ENCODE measurements around the gene IFFO2.

The IFFO2 gene

GRCh38 chr1:18868354-18868753 is 88.1 kb downstream of the IFFO2 start:
- TF ChIP-seq FOXP2 (optimal IDR thresholded peaks at IDR 0.05; ENCODE audit: borderline replicate concordance, extremely low read depth, extremely low read length, insufficient read depth) (no peak), TAF1 (IDR thresholded peaks at IDR 0.05; ENCODE audit: borderline replicate concordance, insufficient read depth, low read length) (no peak), POLR2AphosphoS5 (IDR thresholded peaks at IDR 0.05; ENCODE audit: low read depth, low read length) (no peak), SIN3A (IDR thresholded peaks at IDR 0.05; ENCODE audit: borderline replicate concordance, insufficient read depth, low read length) (no peak), REST (IDR thresholded peaks at IDR 0.05; ENCODE audit: insufficient read depth in 1 of 2, low read depth in 2 of 2, low read length in 2 of 2) (no peak)

- no peak for TF ChIP-seq SIN3A (IDR thresholded peaks at IDR 0.05; ENCODE audit: borderline replicate concordance, insufficient read depth, low read length)
Observed at GRCh38 chr1:18866846-18867245, 89.6 kb downstream of the IFFO2 start.

GRCh38 chr1:18866314-18866713 is 90.2 kb downstream of the IFFO2 start:
- no peak for TF ChIP-seq POLR2AphosphoS5 (IDR thresholded peaks at IDR 0.05; ENCODE audit: low read depth, low read length)

- no peak for TF ChIP-seq POLR2AphosphoS5 (IDR thresholded peaks at IDR 0.05; ENCODE audit: low read depth, low read length)
- no peak for TF ChIP-seq FOXP2 (optimal IDR thresholded peaks at IDR 0.05; ENCODE audit: borderline replicate concordance, extremely low read depth, extremely low read length, insufficient read depth)
- TF ChIP-seq SIN3A (IDR thresholded peaks at IDR 0.05; ENCODE audit: borderline replicate concordance, insufficient read depth, low read length): no peak
- TF ChIP-seq TAF1 (IDR thresholded peaks at IDR 0.05; ENCODE audit: borderline replicate concordance, insufficient read depth, low read length): no peak
- no peak for TF ChIP-seq REST (IDR thresholded peaks at IDR 0.05; ENCODE audit: insufficient read depth in 1 of 2, low read depth in 2 of 2, low read length in 2 of 2)
Observed at GRCh38 chr1:18865176-18865575, 91.3 kb downstream of the IFFO2 start.

- TF ChIP-seq TAF1 (IDR thresholded peaks at IDR 0.05; ENCODE audit: borderline replicate concordance, insufficient read depth, low read length) (no peak), FOXP2 (optimal IDR thresholded peaks at IDR 0.05; ENCODE audit: borderline replicate concordance, extremely low read depth, extremely low read length, insufficient read depth) (no peak), SIN3A (IDR thresholded peaks at IDR 0.05; ENCODE audit: borderline replicate concordance, insufficient read depth, low read length) (no peak), POLR2AphosphoS5 (IDR thresholded peaks at IDR 0.05; ENCODE audit: low read depth, low read length) (no peak), REST (IDR thresholded peaks at IDR 0.05; ENCODE audit: insufficient read depth in 1 of 2, low read depth in 2 of 2, low read length in 2 of 2) (no peak)
Observed at GRCh38 chr1:18861590-18861989, 94.9 kb downstream of the IFFO2 start.

GRCh38 chr1:18861082-18861481 is 95.4 kb downstream of the IFFO2 start:
- no peak for TF ChIP-seq TAF1 (IDR thresholded peaks at IDR 0.05; ENCODE audit: borderline replicate concordance, insufficient read depth, low read length)
- TF ChIP-seq REST (IDR thresholded peaks at IDR 0.05; ENCODE audit: insufficient read depth in 1 of 2, low read depth in 2 of 2, low read length in 2 of 2): no peak
- TF ChIP-seq FOXP2 (optimal IDR thresholded peaks at IDR 0.05; ENCODE audit: borderline replicate concordance, extremely low read depth, extremely low read length, insufficient read depth): no peak
- TF ChIP-seq POLR2AphosphoS5 (IDR thresholded peaks at IDR 0.05; ENCODE audit: low read depth, low read length): no peak
- no peak for TF ChIP-seq SIN3A (IDR thresholded peaks at IDR 0.05; ENCODE audit: borderline replicate concordance, insufficient read depth, low read length)
